HTR-8/SVneo (cell line): Measurements from ENCODE around the gene SDF4.
A peak's percentile ranks its signal among the peaks of the same experiment; 100 is the strongest.

Experiments used
- DNase-seq: peaks from one replicate; pipeline ENCODE4 v3.0.0; 2011; ENCODE audit warnings: low spot score, mixed read lengths; ENCODE audit not compliant: insufficient read length
- FAIRE-seq: peaks from 2 replicates; lab custom pipeline; 2011; peaks lifted over from hg19 to GRCh38; lab: Jason Lieb, UNC

SDF4 gene

GRCh38 chr1:1231400-1232207 is at the start of gene SDF4:
Gene SDF4 (minus strand): TSS chr1:1232001. CDS start chr1:1228772, 3,229 bp downstream.
- peak; percentile 97 for DNase-seq
- peak; percentile 79 for FAIRE-seq

- DNase-seq (no peak), FAIRE-seq (no peak)
Measured at GRCh38 chr1:1280782-1281481, 49.1 kb upstream of the SDF4 start.

- no peak for FAIRE-seq
- DNase-seq: no peak
Measured at GRCh38 chr1:1279028-1279427, 47.2 kb upstream of the SDF4 start.

- FAIRE-seq (no peak), DNase-seq (no peak)
Measured at GRCh38 chr1:1278620-1279019, 46.8 kb upstream of the SDF4 start.

- no peak for FAIRE-seq
Measured at GRCh38 chr1:1275836-1276235, 44.0 kb upstream of the SDF4 start.

GRCh38 chr1:1274931-1275431 is 43.2 kb upstream of the SDF4 start:
- DNase-seq (no peak), FAIRE-seq (no peak)

More at GRCh38 chr1:1275836-1276235, 44.0 kb upstream of the SDF4 start:
- no peak for DNase-seq

GRCh38 chr1:1274299-1274930 is 42.6 kb upstream of the SDF4 start:
- FAIRE-seq: peak; percentile 55
- DNase-seq: no peak

- peak; percentile 92 for DNase-seq
- peak; percentile 84 for FAIRE-seq
Measured at GRCh38 chr1:1273512-1274298, 41.9 kb upstream of the SDF4 start, which contains the start of gene UBE2J2. Gene UBE2J2 (minus strand): TSS chr1:1273854. CDS start chr1:1267992, 5,862 bp downstream.

- DNase-seq (no peak), FAIRE-seq (no peak)
Measured at GRCh38 chr1:1273209-1273511, 41.4 kb upstream of the SDF4 start.

- DNase-seq (no peak), FAIRE-seq (peak; percentile 52)
Measured at GRCh38 chr1:1272341-1273208, 40.8 kb upstream of the SDF4 start.

- FAIRE-seq (no peak), DNase-seq (no peak)
Measured at GRCh38 chr1:1270813-1271212, 39.0 kb upstream of the SDF4 start.

GRCh38 chr1:1268284-1268682 is 36.5 kb upstream of the SDF4 start:
- DNase-seq: no peak
- no peak for FAIRE-seq

GRCh38 chr1:1267488-1268283 is 35.9 kb upstream of the SDF4 start:
- DNase-seq (no peak), FAIRE-seq (no peak)

GRCh38 chr1:1264868-1265272 is 33.1 kb upstream of the SDF4 start:
- peak; percentile 98 for FAIRE-seq
- peak; percentile 89 for DNase-seq

- no peak for FAIRE-seq
- DNase-seq: no peak
Measured at GRCh38 chr1:1264026-1264425, 32.2 kb upstream of the SDF4 start.

GRCh38 chr1:1262758-1263157 is 31.0 kb upstream of the SDF4 start:
- no peak for DNase-seq
- no peak for FAIRE-seq

- DNase-seq: no peak
- no peak for FAIRE-seq
Measured at GRCh38 chr1:1262071-1262470, 30.3 kb upstream of the SDF4 start.

- no peak for FAIRE-seq
- DNase-seq: no peak
Measured at GRCh38 chr1:1260843-1261560, 29.2 kb upstream of the SDF4 start.
